PFSK-1 (cell line): ENCODE results near the gene NALCN.

ENCODE experiments used
- FOXP2 ChIP-seq: optimal IDR thresholded peaks from 2 replicates; pipeline ENCODE3; 2011; ENCODE audit warnings: borderline replicate concordance, control low read depth, inconsistent platforms; ENCODE audit not compliant: insufficient read depth; ENCODE audit errors: extremely low read length, extremely low read depth
- POLR2AphosphoS5 ChIP-seq: IDR thresholded peaks from 2 replicates; pipeline ENCODE4 v1.6.1; 2012; ENCODE audit warnings: low read depth, mild to moderate bottlenecking, control low read depth, low read length, moderate library complexity
- SIN3A ChIP-seq: IDR thresholded peaks from 2 replicates; pipeline ENCODE4 v1.6.1; 2012; ENCODE audit warnings: mild to moderate bottlenecking, low read length, moderate library complexity, borderline replicate concordance; ENCODE audit not compliant: insufficient read depth
- TAF1 ChIP-seq: IDR thresholded peaks from 2 replicates; pipeline ENCODE4 v1.6.1; 2012; ENCODE audit warnings: low read length, control low read depth, borderline replicate concordance; ENCODE audit not compliant: insufficient read depth
- TF ChIP-seq, protein P1 (sequence below), 2 experiments: IDR thresholded peaks; 2 replicates each; pipeline versions ENCODE4 v1.6.1 to v1.8.0; 2011 to 2012; ENCODE audit warnings: low read depth in 2 of 2, low read length in 2 of 2, control low read depth in 1 of 2, inconsistent platforms in 1 of 2, mild to moderate bottlenecking in 1 of 2, moderate library complexity in 1 of 2; ENCODE audit not compliant: insufficient read depth in 1 of 2

Gene NALCN

DNA sequence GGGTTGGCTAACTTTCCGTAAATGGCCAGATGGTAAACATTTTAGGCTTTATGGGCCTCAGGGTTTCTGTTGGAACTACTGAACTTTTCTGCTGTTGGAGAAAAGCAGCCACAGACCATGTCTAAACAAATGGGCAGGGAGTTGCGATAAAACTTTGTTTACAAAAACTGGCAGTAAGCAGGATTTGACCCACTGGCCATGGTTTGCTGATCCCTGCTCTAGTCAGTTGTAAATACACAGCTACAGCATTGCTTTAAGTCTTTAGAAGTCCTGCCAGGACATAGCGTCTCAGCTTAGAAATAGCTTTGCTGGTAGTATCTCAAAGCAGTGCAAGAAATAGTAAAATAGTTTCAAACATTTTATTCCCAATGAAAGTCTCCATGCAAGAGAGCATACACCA, 88.4 kb downstream of the NALCN start:
- TF ChIP-seq POLR2AphosphoS5, result no peak
- no peak for TF ChIP-seq TAF1
- TF ChIP-seq FOXP2, result no peak
- TF ChIP-seq, protein P1, sequence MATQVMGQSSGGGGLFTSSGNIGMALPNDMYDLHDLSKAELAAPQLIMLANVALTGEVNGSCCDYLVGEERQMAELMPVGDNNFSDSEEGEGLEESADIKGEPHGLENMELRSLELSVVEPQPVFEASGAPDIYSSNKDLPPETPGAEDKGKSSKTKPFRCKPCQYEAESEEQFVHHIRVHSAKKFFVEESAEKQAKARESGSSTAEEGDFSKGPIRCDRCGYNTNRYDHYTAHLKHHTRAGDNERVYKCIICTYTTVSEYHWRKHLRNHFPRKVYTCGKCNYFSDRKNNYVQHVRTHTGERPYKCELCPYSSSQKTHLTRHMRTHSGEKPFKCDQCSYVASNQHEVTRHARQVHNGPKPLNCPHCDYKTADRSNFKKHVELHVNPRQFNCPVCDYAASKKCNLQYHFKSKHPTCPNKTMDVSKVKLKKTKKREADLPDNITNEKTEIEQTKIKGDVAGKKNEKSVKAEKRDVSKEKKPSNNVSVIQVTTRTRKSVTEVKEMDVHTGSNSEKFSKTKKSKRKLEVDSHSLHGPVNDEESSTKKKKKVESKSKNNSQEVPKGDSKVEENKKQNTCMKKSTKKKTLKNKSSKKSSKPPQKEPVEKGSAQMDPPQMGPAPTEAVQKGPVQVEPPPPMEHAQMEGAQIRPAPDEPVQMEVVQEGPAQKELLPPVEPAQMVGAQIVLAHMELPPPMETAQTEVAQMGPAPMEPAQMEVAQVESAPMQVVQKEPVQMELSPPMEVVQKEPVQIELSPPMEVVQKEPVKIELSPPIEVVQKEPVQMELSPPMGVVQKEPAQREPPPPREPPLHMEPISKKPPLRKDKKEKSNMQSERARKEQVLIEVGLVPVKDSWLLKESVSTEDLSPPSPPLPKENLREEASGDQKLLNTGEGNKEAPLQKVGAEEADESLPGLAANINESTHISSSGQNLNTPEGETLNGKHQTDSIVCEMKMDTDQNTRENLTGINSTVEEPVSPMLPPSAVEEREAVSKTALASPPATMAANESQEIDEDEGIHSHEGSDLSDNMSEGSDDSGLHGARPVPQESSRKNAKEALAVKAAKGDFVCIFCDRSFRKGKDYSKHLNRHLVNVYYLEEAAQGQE (IDR thresholded peaks at IDR 0.05; ENCODE audit: insufficient read depth in 1 of 2, low read depth in 2 of 2, low read length in 2 of 2), result no peak
- TF ChIP-seq SIN3A, result no peak

DNA sequence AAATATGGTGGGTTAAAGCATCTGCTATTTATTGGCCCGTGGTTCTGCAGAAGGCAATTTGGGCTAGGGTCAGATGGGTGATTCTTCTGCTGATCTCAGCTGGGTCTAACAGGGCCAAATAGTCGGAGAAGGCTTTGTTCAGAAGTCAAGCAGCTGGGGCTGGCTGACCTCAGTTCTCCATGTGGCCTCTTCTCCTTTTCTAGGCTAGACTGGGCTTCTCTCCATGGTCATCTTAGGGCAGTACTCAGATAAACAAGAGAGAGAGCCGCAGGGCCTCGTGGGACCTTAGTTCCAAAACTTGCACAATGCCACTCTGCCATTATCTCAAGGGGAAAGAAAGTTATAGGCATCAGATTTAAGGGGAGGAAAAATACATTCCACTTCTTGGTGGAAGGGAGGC, 89.6 kb downstream of the NALCN start:
- TF ChIP-seq TAF1 (no peak), POLR2AphosphoS5 (no peak), FOXP2 (no peak), SIN3A (no peak)
- TF ChIP-seq, protein P1 (IDR thresholded peaks at IDR 0.05; ENCODE audit: insufficient read depth in 1 of 2, low read depth in 2 of 2, low read length in 2 of 2), result no peak

DNA sequence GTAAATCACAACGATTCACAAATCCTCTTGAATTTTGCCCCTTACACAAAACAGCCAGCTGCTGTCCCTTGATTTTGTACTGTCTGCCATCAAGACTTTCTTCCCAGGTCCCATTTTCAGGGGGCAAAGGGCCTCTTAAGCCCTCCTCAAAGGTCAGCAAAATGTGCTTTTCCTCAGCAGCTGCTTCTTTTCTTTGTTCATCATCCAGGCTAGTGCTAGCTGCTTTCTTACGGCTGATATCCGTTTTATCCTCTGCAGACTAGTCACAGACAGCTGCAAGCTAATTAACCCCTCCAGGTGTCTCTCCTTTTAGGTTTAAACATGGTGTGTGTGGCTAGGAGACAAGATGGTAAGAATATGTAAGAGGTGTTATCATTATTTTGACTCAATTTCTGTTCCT, 90.9 kb downstream of the NALCN start:
- TF ChIP-seq FOXP2 (no peak), POLR2AphosphoS5 (no peak), SIN3A (no peak), TAF1 (no peak)
- TF ChIP-seq, protein P1 (IDR thresholded peaks at IDR 0.05; ENCODE audit: insufficient read depth in 1 of 2, low read depth in 2 of 2, low read length in 2 of 2), result no peak

DNA sequence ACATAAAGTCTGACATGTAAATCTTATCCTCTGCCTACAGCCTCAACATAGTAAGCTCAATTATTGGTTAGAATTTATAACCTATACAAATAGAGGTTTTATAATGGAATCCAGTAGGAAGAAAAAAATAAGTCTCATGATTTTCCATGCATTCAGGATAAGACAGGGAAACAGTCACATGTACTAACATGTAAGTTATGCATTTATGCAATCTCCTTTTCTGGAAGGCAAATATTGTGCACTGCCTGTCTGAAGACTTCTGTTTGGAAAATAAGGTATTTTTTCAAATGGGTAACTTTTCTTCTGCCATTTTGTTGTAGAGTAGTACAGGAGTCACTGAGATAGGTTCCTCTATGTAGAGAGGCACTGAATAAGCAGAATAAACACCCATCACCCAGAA, 92.7 kb downstream of the NALCN start:
- TF ChIP-seq FOXP2, result no peak
- no peak for TF ChIP-seq POLR2AphosphoS5
- TF ChIP-seq SIN3A, result no peak
- TF ChIP-seq, protein P1 (IDR thresholded peaks at IDR 0.05; ENCODE audit: insufficient read depth in 1 of 2, low read depth in 2 of 2, low read length in 2 of 2), result no peak
- TF ChIP-seq TAF1, result no peak

DNA sequence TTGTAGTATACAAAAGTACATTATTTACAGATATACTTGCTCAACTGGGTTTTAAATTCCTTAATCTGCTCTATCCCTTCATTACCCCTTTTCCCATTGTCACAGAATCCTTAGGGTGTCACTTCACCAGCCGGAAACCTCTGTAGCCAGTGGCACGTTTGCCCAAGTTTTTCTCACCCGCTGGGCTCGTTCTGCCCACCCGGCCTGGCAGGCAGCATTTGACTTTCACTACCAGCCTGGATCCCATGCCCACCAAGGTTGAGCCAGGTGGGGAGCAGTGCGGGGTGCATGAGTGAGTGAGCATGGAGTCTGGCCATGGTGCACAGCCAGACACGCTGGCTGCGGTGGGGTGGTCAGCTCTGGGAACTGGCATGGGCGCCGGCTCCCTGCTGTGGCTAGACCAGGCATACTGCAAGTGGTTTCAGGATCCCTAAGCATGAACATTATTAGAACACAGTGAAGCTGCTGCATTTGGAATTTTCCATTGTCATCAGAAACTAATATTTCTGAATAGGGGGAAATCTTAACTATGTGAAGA, 98.3 kb downstream of the NALCN start:
- TF ChIP-seq TAF1, result no peak
